LHCN-M2 (cell line): ENCODE results near the gene CCDC8. TPM values are rescaled to one million over a fixed set of nuclear protein-coding genes. Genes with fewer than 3 reads are reported as not detected.
"Not testable (repeated sequence)": the region's sequence is repeated elsewhere in the genome, so short reads cannot be mapped to it uniquely, and the experiment has no call there.

Source experiments
- DNase-seq: peaks from one replicate; pipeline ENCODE4 v3.0.0-alpha.2; 2012; ENCODE audit warnings: low read depth
- polyA plus RNA-seq: library from polyadenylated mRNA; unstranded; fragments of >200 nt; gene quantifications from one replicate; pipeline ENCODE4 v1.2.1, GENCODE V29; 2012; ENCODE audit warnings: missing spikeins
- total RNA-seq: library from RNA; depleted of rRNA; stranded (reverse); fragments of >200 nt; gene quantifications from 2 replicates; pipeline ENCODE4 v1.2.3, GENCODE V29; 2014; rRNA removed

Gene CCDC8
- 17.5 and 18.5 TPM in 2 replicates for total RNA-seq
- 6.6 TPM for polyA plus RNA-seq

GRCh38 chr19:46413262-46414031 lies at the start of gene CCDC8:
CCDC8 (minus strand) TSS chr19:46413564; CDS start chr19:46412810, 754 bp downstream.
- DNase-seq: peak; percentile 80

- peak; percentile 47 for DNase-seq
These were observed 48.2 kb upstream of the CCDC8 start for GRCh38 chr19:46461537-46461936.

GRCh38 chr19:46460981-46461380 lies 47.6 kb upstream of the CCDC8 start:
- DNase-seq: no peak

GRCh38 chr19:46460055-46460454 lies 46.7 kb upstream of the CCDC8 start:
- DNase-seq: no peak

- DNase-seq: no peak
These were observed 43.6 kb upstream of the CCDC8 start for GRCh38 chr19:46456930-46457329.

- DNase-seq: no peak
These were observed 40.9 kb upstream of the CCDC8 start for GRCh38 chr19:46454244-46454643.

GRCh38 chr19:46453661-46454060 lies 40.3 kb upstream of the CCDC8 start:
- DNase-seq: no peak

- DNase-seq: no peak
These were observed 38.8 kb upstream of the CCDC8 start for GRCh38 chr19:46452186-46452585.

- DNase-seq: peak; percentile 97
These were observed 38.0 kb upstream of the CCDC8 start for GRCh38 chr19:46451352-46451751.

GRCh38 chr19:46450737-46451136 lies 37.4 kb upstream of the CCDC8 start:
- DNase-seq: no peak

GRCh38 chr19:46449228-46449627 lies 35.9 kb upstream of the CCDC8 start:
- no peak for DNase-seq

- no peak for DNase-seq
These were observed 35.2 kb upstream of the CCDC8 start for GRCh38 chr19:46448601-46449000.

GRCh38 chr19:46447824-46448223 lies 34.5 kb upstream of the CCDC8 start:
- DNase-seq: no peak

GRCh38 chr19:46447006-46447405 lies 33.6 kb upstream of the CCDC8 start:
- DNase-seq: no peak

- DNase-seq: no peak
These were observed 32.7 kb upstream of the CCDC8 start for GRCh38 chr19:46446021-46446420.

GRCh38 chr19:46442808-46443450 lies 29.6 kb upstream of the CCDC8 start:
- DNase-seq: peak; percentile 71

GRCh38 chr19:46441866-46442265 lies 28.5 kb upstream of the CCDC8 start:
- no peak for DNase-seq

- DNase-seq: not testable (repeated sequence)
These were observed 22.3 kb upstream of the CCDC8 start for GRCh38 chr19:46435689-46436088.

GRCh38 chr19:46435009-46435408 lies 21.6 kb upstream of the CCDC8 start:
- DNase-seq: no peak

- not testable (repeated sequence) for DNase-seq
These were observed 20.1 kb upstream of the CCDC8 start for GRCh38 chr19:46433470-46433869.

GRCh38 chr19:46431824-46432223 lies 18.5 kb upstream of the CCDC8 start:
- DNase-seq: no peak

GRCh38 chr19:46429999-46430398 lies 16.6 kb upstream of the CCDC8 start:
- no peak for DNase-seq
